KMS-11 (cell line): Measurements from ENCODE around the gene NAA15.
"Not testable (repeated sequence)": the region's sequence is repeated elsewhere in the genome, so short reads cannot be mapped to it uniquely, and the experiment has no call there.

Experiments used
- H2AFZ ChIP-seq: fragments of 200-600 bp; sonication (generic); 2 replicates; pipeline ENCODE4 v1.6.1; 2016; ENCODE audit warnings: antibody characterized with exemption, mixed run types, low read depth
- H3K27ac ChIP-seq: fragments of 200-600 bp; sonication (generic); 2 replicates; pipeline ENCODE4 v1.6.1; 2016; ENCODE audit warnings: mild to moderate bottlenecking, mixed run types
- H3K27me3 ChIP-seq: fragments of 200-600 bp; sonication (generic); 2 replicates; pipeline ENCODE4 v1.6.1; 2017; ENCODE audit warnings: mild to moderate bottlenecking, low read depth, mixed run types, moderate library complexity; ENCODE audit not compliant: insufficient read depth
- H3K36me3 ChIP-seq: fragments of 200-600 bp; sonication (generic); 2 replicates; pipeline ENCODE4 v1.6.1; 2017; ENCODE audit warnings: mild to moderate bottlenecking, mixed run types; ENCODE audit not compliant: insufficient read depth
- H3K4me1 ChIP-seq: fragments of 200-600 bp; sonication (generic); 2 replicates; pipeline ENCODE4 v1.6.1; 2016; ENCODE audit warnings: mild to moderate bottlenecking, low read depth, mixed run types; ENCODE audit not compliant: poor library complexity, severe bottlenecking
- H3K4me2 ChIP-seq: fragments of 200-600 bp; sonication (generic); 2 replicates; pipeline ENCODE4 v1.7.0; 2016; ENCODE audit warnings: mild to moderate bottlenecking, mixed run types
- H3K4me3 ChIP-seq: fragments of 200-600 bp; sonication (generic); IDR thresholded peaks from 2 replicates; pipeline ENCODE4 v1.6.1; 2017; ENCODE audit warnings: low read depth, low read length, mixed read lengths; ENCODE audit not compliant: insufficient read depth
- H3K79me2 ChIP-seq: fragments of 200-600 bp; sonication (generic); 2 replicates; pipeline ENCODE4 v1.6.1; 2016; ENCODE audit warnings: low read depth, mixed run types; ENCODE audit not compliant: insufficient read depth
- H3K9ac ChIP-seq: fragments of 200-600 bp; sonication (generic); 2 replicates; pipeline ENCODE4 v1.6.1; 2016; ENCODE audit warnings: mild to moderate bottlenecking, mixed run types
- H4K20me1 ChIP-seq: fragments of 200-600 bp; sonication (generic); 2 replicates; pipeline ENCODE4 v1.6.1; 2016; ENCODE audit warnings: mild to moderate bottlenecking, mixed run types; ENCODE audit not compliant: insufficient read depth
- CTCF ChIP-seq: fragments of 200-600 bp; sonication (generic); conservative IDR thresholded peaks from 2 replicates; pipeline ENCODE4 v1.6.1; 2017; ENCODE audit warnings: low read depth, mild to moderate bottlenecking, antibody characterized with exemption, low read length, moderate library complexity, mixed read lengths

Gene NAA15

GRCh38 chr4:139301113-139301820 is at the start of gene NAA15:
NAA15 (plus strand) TSS chr4:139301505; CDS start chr4:139301778, 273 bp downstream.
- Histone ChIP-seq H3K27ac (peak within 1 kb of the TSS; percentile 98), H2AFZ (peak within 1 kb of the TSS; percentile 53), H3K27me3 (no peaks in the 10 kb centered on the region), H3K4me1 (peaks cover 62% of the 10 kb centered on the region), H3K4me2 (peak within 1 kb of the TSS; percentile 89), H3K36me3 (peaks cover 9% of the 10 kb centered on the region; the same call in 1 of the 2 replicates), H4K20me1 (peaks cover 32% of the 10 kb centered on the region), H3K79me2 (peaks cover 84% of the 10 kb centered on the region), H3K4me3 (peak within 1 kb of the TSS; percentile 53), H3K9ac (peak within 1 kb of the TSS; percentile 97)
- no peak for TF ChIP-seq CTCF

- no peak for TF ChIP-seq CTCF
- H4K20me1 ChIP-seq = no peaks in the 10 kb centered on the region
- no peaks in the 10 kb centered on the region for H3K36me3 ChIP-seq
- H3K4me1 ChIP-seq = peaks cover 6% of the 10 kb centered on the region
- H3K4me3 ChIP-seq = no peak overlapping the region
- H3K9ac ChIP-seq = no peak overlapping the region
- no peak overlapping the region for H3K4me2 ChIP-seq
- no peak overlapping the region for H2AFZ ChIP-seq
- H3K27me3 ChIP-seq = no peaks in the 10 kb centered on the region
- H3K79me2 ChIP-seq = no peaks in the 10 kb centered on the region
- H3K27ac ChIP-seq = no peak overlapping the region
Measured at GRCh38 chr4:139253046-139253445, 48.3 kb upstream of the NAA15 start.

GRCh38 chr4:139253713-139254112 is 47.6 kb upstream of the NAA15 start:
- Histone ChIP-seq H3K4me2 (no peak overlapping the region), H3K9ac (no peak overlapping the region), H2AFZ (no peak overlapping the region), H3K79me2 (no peaks in the 10 kb centered on the region), H3K27ac (no peak overlapping the region), H4K20me1 (no peaks in the 10 kb centered on the region), H3K36me3 (no peaks in the 10 kb centered on the region), H3K4me3 (no peak overlapping the region), H3K27me3 (no peaks in the 10 kb centered on the region), H3K4me1 (peaks cover 4% of the 10 kb centered on the region)
- no peak for TF ChIP-seq CTCF

GRCh38 chr4:139255581-139255980 is 45.7 kb upstream of the NAA15 start:
- not testable (repeated sequence) for H4K20me1 ChIP-seq, H3K27ac ChIP-seq, H2AFZ ChIP-seq, H3K4me1 ChIP-seq, H3K4me3 ChIP-seq, H3K79me2 ChIP-seq, H3K4me2 ChIP-seq, H3K27me3 ChIP-seq, H3K36me3 ChIP-seq, H3K9ac ChIP-seq

GRCh38 chr4:139256349-139256748 is 45.0 kb upstream of the NAA15 start:
- no peak for TF ChIP-seq CTCF
- H3K27ac ChIP-seq = no peak overlapping the region

More at GRCh38 chr4:139256349-139256748, 45.0 kb upstream of the NAA15 start:
- H3K79me2 ChIP-seq = no peaks in the 10 kb centered on the region
- no peak overlapping the region for H2AFZ ChIP-seq
- H3K4me3 ChIP-seq = no peak overlapping the region
- no peaks in the 10 kb centered on the region for H4K20me1 ChIP-seq
- H3K27me3 ChIP-seq = no peaks in the 10 kb centered on the region
- H3K4me1 ChIP-seq = peaks cover 4% of the 10 kb centered on the region
- no peak overlapping the region for H3K9ac ChIP-seq
- H3K4me2 ChIP-seq = no peak overlapping the region
- H3K36me3 ChIP-seq = no peaks in the 10 kb centered on the region
